ENCODE data around the gene TAAR5. TPM values are rescaled to one million over a fixed set of nuclear protein-coding genes. Genes with fewer than 3 reads are reported as not detected.
"Not testable (repeated sequence)": the region's sequence is repeated elsewhere in the genome, so short reads cannot be mapped to it uniquely, and the experiment has no call there.

Gene TAAR5
- not detected for polyA plus RNA-seq (ENCODE audit: insufficient read length in 4 of 4)

DNA sequence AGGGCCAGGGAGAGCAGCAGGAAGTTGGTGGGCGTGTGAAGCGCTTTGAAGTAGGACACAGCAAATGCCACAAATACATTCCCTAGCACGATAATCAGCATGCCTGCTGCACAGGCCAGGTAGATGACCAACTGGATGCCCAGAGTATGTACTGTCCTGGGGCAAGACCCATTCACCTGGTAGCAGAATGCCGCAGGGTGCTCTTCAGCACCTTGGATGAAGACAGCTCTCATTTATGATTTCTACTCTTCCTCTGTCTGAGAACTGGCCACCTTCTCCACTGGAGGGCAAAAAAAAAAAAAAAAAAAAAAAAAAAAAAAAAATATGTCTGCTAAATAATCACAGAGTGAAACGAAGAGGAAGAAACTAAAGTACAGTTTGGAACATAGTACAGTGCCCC is at the start of gene TAAR5:
TAAR5 (minus strand) TSS at position 288 of the 400 bp plus-strand sequence; CDS start at position 233, 55 bp downstream.
- no peak for DNase-seq (ENCODE audit: low read depth in 4 of 4, low spot score in 3 of 4)

- DNase-seq (ENCODE audit: low read depth in 4 of 4, low spot score in 3 of 4): not testable (repeated sequence)
Observed at GRCh38 chr6:132637135-132637534, 47.6 kb upstream of the TAAR5 start.

- not testable (repeated sequence) for DNase-seq (ENCODE audit: low read depth in 4 of 4, low spot score in 3 of 4)
Observed at GRCh38 chr6:132635906-132636305, 46.4 kb upstream of the TAAR5 start.

DNA sequence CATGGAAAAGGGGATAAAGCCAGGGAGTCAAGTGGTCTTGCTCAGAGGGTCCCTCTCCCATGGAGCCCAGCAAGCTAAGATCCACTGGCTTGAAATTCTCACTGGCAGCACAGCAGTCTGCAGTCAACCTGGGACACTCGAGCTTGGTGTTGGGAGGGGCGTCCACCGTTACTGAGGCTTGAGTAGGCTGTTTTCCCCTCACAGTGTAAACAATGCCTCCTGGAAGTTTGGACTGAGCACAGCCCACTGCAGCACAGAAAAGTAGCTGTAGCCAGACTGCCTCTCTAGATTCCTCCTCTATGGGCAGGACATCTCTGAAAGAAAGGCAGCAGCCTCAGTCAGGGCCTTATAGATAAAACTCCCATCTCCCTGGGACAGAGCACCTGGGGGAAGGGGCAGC is 45.7 kb upstream of the TAAR5 start:
- not testable (repeated sequence) for DNase-seq (ENCODE audit: low read depth in 4 of 4, low spot score in 3 of 4)

DNA sequence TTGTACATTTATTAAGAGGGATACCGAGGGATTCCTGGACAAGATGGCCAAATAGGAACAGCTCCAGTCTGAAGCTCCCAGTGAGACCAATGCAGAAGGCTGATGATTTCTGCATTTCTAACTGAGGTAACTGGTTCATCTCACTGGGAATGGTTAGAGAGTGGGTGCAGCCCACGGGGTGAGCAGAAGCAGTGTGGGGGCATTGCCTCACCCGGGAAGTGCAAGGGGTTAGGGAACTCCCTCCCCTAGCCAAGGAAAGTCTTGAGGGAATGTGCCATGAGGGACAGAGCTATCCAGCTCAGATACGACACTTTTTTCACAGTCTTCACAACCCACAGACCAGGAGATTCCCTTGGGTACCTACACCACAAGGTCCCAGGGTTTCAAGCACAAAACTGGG is 45.3 kb upstream of the TAAR5 start:
- DNase-seq (ENCODE audit: low read depth in 4 of 4, low spot score in 3 of 4): no peak

GRCh38 chr6:132633362-132633761 is 43.8 kb upstream of the TAAR5 start:
- no peak for DNase-seq (ENCODE audit: low read depth in 4 of 4, low spot score in 3 of 4)

DNA sequence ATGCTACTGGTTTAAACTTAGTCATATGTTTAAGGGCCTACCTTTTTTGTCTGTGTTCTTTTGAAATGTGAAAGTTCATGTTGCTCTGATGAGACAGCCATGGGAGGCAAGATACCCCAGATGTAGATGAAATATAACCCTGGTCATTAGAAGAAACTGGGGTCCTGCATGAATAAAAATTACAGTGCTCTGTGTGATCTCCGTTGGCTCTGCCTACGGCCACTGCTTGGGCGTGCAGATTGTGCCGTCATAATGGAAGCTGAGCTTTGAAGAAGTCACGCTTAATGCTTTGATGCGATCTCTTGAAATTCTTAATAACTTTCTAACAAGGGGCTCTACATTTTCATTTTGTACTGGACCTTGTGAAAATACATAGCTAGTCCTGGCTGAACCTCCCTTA is 34.6 kb upstream of the TAAR5 start, which contains the start of gene TAAR2:
TAAR2 (minus strand) TSS at position 101 of the 400 bp plus-strand sequence; CDS start at position 101, 0 bp downstream.
- no peak for DNase-seq (ENCODE audit: low read depth in 4 of 4, low spot score in 3 of 4)

DNA sequence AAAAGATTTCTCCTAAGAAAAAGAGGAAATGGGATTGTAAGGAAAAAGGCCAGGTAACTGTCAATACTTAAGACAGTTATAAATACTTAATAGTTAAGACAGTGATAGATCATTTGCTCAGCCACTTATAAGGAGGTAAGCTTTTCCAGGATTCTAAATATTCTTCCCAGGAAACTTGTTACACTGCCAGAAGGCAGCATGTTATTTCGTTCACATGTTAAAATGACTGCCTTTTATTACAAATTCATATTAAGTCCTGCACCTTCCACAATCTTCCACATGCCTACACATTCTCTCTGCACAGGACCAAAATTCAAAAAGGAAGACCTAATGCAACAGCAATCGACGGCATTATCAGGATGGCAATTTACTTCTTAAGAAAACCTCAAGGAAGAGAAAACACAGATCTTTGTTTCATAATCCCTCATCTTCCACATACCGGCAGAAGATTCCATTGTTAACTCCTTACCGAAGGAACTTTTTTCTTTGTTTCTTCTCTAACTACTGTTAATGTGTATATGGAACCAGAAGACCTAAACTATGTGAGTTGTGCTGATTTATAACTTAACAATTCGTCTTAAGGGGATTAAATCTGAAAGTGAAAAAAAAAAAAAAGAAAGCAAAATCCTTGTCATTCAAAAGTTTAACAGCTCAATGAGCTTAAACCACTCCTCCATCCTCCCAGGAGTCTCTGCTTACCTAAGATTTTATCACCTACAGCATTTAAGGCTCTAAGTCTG is 33.7 kb upstream of the TAAR5 start:
- no peak for DNase-seq (ENCODE audit: low read depth in 4 of 4, low spot score in 3 of 4)

GRCh38 chr6:132616677-132617076 is 27.1 kb upstream of the TAAR5 start:
- DNase-seq (ENCODE audit: low read depth in 4 of 4, low spot score in 3 of 4): no peak

- no peak for DNase-seq (ENCODE audit: low read depth in 4 of 4, low spot score in 3 of 4)
Observed at GRCh38 chr6:132614554-132614953, 25.0 kb upstream of the TAAR5 start.

DNA sequence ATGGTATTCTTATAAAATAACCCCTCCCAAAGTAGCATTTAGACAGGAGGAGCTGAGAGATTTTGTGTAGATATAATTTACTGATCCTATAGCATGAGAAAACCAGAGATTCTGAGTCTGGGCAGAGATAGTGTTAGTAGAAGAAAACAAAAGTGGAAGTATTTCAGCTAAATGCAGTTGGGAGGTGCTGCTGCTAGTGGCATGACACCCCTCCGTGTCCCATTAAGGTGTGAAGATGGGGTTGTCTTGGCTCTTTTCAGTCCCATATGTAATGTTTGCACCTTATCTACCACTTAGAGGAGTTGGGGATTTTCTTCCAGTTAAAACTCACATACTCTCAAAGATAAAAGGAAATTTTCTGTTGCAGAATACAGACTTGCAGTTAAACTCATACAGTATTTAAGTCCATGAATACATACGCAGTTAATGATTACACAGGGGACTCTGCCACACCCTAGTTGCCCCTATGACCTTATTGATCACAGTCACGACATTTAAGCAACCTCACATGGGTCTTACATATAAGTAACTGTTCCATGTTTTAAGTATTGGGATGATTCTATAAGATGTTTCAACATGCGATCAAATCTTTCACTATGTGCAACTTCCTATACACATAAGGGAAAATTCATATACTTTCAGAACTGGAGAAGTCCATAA is 23.0 kb upstream of the TAAR5 start:
- DNase-seq (ENCODE audit: low read depth in 4 of 4, low spot score in 3 of 4): no peak

DNA sequence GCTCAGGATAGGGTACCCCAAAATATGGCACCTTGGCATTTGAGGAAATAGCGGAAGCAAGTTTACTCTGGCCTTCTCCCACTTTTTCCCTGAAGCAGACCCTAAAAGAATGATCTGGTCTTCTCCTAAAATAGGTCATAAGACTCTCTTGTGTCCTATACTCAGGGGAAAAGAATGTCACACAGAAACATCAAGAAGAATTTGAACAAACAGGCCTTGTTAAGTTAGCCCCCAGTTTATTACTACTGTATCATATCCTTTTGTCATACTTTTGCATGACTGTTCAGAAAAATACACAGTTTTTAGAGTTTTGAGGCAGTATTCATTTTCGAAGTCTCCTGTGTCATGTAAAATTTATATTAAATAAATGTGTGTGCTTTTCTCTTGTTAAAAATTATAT is 22.1 kb upstream of the TAAR5 start:
- no peak for DNase-seq (ENCODE audit: low read depth in 4 of 4, low spot score in 3 of 4)

GRCh38 chr6:132607544-132608233 is 18.1 kb upstream of the TAAR5 start:
- no peak for DNase-seq (ENCODE audit: low read depth in 4 of 4, low spot score in 3 of 4)

DNA sequence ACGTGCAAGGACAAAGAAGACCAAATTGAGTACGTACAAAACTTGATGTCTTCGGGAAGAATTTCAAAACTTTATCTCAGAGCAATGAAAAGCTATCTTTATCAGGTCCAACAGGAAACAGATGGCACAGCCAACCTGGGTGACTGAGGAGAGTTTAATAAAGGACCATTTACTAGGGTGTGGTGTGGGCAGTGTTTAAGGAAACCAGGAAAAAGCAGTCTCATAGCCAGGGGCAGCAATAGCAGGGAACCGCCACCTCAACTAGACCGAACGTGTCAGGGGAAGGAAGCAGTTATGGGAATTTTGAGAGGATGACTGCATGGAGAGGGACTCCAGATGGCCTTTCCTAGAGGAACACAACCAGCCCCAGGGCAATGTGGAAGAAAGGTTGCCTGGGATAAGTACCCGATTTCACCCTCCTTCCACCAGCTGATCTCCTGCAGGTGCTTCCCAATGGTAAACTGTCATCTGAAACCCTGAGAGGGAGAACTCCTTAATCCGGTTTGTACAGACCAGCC is 15.2 kb upstream of the TAAR5 start:
- no peak for DNase-seq (ENCODE audit: low read depth in 4 of 4, low spot score in 3 of 4)

- not testable (repeated sequence) for DNase-seq (ENCODE audit: low read depth in 4 of 4, low spot score in 3 of 4)
Observed at GRCh38 chr6:132600900-132601299, 11.4 kb upstream of the TAAR5 start.

GRCh38 chr6:132598473-132598872 is 8.9 kb upstream of the TAAR5 start:
- no peak for DNase-seq (ENCODE audit: low read depth in 4 of 4, low spot score in 3 of 4)

DNA sequence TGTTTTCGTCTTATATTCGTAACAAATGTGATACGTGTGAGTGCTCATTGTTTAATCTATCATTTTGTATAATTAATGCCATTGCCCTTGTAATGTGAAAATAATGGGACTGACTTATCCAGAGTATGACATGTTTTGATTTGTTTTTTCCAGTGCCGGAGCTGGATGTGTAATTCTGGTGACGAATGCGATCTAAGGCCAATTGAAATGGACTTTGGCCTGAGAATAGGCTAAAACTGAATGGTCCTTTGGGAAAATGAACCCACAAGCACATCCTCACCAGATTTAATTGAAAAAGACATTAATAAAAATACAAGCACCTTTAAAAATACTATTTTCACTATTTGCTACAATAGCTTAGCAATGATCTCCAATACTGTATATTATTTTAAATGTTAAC is 6.7 kb upstream of the TAAR5 start:
- no peak for DNase-seq (ENCODE audit: low read depth in 4 of 4, low spot score in 3 of 4)

- no peak for DNase-seq (ENCODE audit: low read depth in 4 of 4, low spot score in 3 of 4)
Observed at GRCh38 chr6:132592855-132593254, 3.3 kb upstream of the TAAR5 start.

DNA sequence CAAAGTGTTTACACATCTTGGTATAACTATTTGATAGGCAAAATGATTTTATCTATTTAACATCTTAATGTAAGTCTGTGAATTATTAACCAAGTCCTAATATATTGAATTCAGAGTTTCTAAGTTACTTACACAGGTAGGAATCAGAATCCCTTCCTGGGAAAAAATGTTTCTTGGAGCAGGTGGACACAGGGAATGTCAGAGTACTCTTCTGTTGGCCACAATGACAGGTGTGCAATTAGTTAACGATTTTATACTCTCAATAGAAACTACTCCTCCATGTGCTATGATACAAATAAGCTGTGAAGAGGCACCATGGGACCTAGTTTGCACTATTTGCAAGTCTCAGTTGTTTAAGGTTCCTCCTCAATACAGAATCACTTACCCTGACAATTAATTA is 821 bp upstream of the TAAR5 start:
- no peak for DNase-seq (ENCODE audit: low read depth in 4 of 4, low spot score in 3 of 4)

DNA sequence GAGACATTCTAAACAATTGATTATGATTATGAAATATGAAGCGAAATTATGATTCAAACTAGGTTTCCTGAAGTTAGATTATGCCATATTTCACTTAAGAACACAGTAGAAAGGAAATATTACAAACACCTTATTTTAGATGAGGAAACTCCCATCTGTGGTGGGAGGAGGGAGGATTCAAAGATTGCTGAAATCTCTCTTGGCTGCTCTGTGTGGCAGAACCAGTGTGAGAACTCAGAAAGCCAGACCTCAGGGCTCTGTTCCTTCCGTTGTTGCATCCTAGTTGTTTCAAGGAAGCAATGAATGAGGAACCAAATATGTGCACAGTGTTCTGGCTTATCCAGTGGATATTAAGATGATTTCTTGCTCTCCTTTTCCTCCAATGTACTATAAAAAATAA is 2.1 kb downstream of the TAAR5 start:
- DNase-seq (ENCODE audit: low read depth in 4 of 4, low spot score in 3 of 4): no peak

GRCh38 chr6:132584698-132585097 is 4.8 kb downstream of the TAAR5 start:
- no peak for DNase-seq (ENCODE audit: low read depth in 4 of 4, low spot score in 3 of 4)
